Hindlimb muscle (tissue), 1 donor: Measurements from ENCODE around the gene CCDC39. TPM values are rescaled to one million over a fixed set of nuclear protein-coding genes. Genes with fewer than 3 reads are reported as not detected.
A peak's percentile ranks its signal among the peaks of the same experiment; 100 is the strongest.
"Not testable (repeated sequence)": the region's sequence is repeated elsewhere in the genome, so short reads cannot be mapped to it uniquely, and the experiment has no call there.

Source experiments
- DNase-seq: peaks from one replicate; pipeline ENCODE4 v3.0.0-alpha.2; 2013
- polyA plus RNA-seq: library from polyadenylated mRNA; unstranded; fragments of 120-200 nt; gene quantifications from one replicate; pipeline ENCODE4 v1.2.1, GENCODE V29; 2013; ENCODE audit not compliant: insufficient read length

The CCDC39 gene
- polyA plus RNA-seq, 1 donor = 2.7 TPM

DNA sequence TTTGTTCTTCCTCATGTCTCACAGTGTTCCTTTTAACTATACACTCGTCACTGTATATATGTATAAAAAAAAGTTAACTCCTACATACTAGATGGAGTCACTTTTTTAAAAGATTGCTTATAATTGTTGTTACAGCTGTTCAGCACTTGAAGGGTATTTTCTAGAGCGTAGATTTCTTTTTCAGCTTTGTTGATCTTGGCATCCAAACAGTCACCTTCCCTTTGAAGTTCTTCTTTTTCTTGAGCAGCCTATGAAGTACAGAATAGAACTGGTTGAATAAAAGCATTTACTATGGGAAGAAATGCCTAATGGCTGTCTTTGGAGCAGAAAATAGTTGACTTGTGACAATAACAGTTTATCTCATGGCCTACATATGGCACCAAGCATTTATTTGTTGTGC lies 59.6 kb downstream of the CCDC39 start:
- no peak for DNase-seq

DNA sequence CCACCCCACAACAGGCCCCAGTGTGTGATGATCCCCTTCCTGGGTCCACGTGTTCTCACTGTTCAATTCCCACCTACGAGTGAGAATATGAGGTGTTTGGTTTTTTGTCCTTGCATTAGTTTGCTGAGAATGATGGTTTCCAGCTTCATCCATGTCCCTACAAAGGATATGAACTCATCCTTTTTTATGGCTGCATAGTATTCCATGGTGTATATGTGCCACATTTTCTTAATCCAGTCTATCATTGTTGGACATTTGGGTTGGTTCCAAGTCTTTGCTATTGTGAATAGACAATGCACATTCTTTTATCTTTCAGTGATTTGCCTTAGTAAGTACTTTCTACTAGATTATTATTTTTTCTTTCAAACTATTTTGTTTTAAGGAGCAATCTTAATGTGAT lies 60.7 kb downstream of the CCDC39 start:
- not testable (repeated sequence) for DNase-seq

DNA sequence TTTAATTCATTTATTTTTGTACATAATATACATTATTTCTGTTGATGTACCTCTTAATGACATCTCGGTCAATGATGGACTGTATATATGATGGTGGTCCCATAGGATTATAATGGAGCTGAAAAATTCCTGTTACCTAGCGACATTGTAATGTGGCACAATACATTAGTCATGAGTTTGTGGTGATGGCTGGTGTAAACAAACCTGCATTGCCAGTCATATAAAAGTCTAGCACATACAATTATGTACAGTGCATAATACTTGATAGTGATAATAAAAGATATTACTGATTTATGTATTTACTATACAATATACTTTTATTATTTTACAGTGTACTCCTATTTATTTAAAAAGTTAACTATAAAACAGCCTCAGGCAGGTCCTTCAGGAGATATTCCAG lies 62.2 kb downstream of the CCDC39 start:
- no peak for DNase-seq

DNA sequence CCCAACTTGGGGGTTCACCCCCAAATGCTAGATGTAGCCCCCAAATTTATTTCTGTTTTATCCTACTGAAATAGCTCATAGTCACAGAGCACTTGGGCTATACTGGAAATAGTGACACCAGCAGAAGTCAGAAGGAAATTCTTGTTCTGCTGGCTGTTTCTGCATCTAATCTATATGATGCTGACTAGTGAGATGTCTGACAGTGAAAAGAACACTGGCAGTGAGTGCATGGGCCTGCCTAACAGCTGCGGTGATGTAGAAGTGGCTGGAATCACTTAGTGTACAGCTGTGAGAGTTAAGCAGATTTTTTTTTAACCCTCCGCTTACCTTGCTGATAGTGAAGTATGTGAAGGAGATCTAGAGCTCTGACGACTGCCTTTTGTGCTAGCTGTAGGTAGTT lies 63.3 kb downstream of the CCDC39 start:
- no peak for DNase-seq

DNA sequence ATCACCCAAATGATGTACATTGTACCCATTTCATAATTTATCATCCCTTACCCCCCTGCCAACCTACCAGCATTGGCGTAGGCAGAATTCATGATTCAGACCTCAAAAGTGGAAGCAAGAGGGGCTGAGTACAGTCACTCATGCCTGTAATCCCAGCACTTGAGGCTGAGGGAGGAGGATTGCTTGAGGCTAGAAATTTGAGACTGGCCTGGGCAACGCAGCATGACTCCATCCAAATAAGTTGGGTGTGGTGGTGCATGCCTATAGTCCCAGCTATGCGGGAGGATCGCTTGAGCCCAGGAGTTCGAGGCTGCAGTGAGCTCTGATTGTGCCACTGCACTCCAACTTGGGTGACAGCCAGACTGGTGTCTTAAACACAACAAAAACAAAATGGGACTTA lies 66.9 kb downstream of the CCDC39 start:
- no peak for DNase-seq

DNA sequence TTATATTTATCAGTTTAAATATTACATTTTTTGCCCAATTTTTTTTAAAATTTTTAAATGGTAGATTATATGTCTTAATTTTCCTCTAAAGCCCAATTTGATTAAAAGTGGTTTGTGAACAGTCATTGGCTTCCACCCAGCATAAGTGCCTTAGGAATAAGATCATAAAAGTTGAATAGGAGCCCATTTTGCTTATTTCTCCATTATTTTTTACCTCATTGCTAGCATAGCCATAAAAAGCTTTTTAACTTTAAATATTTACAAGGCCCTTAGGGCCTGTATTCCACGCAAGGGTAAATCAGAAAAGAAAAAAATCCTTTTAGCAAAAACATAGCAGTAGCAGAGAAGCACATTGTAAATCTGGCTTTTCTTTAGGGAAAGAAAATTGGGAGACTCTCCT lies 68.3 kb downstream of the CCDC39 start:
- no peak for DNase-seq

DNA sequence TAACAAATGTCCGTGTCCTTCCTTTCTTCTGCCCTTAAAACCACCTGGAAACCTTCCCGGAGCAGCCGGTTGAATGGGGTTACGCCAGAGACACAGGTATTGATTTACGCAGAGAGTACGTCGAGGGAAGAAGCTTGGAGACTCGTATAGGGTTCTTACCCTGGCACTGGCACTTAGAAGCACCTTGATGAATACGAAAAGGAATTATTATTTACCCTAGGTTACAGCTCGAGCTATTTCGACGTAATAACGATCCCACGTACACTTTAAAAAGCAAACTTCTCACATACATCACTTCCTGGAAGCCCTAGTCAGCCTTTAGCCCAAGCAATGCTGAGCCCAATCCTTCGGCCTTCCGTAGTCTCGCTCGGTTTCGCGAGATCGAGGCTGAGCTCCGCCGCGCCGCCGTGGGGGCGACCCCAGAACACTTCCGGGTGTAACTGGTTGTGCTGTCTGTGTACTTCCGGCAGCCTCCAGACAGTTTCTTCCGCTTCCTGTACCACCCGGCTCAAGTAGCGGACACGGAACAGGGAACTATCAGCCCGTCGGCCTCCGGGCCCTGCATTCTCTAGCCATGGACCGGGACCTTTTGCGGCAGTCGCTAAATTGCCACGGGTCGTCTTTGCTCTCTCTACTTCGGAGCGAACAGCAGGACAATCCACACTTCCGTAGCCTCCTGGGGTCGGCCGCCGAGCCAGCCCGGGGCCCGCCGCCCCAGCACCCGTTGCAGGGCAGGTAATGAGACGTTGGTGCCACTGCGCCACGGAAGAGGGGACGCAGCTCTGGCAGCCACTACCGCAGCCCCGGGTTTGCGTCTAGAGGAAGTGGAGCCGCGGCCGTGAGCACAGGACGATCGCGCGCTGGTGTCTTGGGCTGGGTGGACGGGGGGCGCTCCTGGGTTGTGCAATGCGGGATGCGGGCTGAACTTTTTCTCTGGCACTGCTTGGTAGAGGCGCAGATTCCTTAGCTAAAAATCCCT lies 77.3 kb downstream of the CCDC39 start, which contains the start of gene TTC14:
Gene TTC14, plus strand, starts transcription at position 476 of the 979 bp plus-strand sequence. Its CDS starts 99 bp downstream, at position 575.
- DNase-seq = peak; percentile 93

DNA sequence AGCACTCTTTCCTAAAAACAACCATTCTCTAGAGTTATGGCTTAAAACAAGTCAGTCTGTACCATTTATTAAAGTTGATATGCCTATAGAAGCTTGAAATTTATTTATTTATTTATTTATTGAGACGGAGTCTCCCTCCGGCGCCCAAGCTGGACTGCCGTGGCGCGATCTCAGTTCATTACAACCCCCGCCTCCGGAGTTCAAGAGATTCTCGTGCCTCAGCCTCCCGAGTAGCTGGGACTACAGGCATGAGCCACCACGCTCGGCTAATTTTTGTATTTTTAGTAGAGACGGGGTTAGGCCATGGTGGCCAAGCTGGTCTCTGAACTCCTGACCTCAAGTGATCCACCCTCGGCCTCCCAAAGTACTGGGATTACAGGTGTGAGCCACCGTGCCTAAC lies 78.8 kb downstream of the CCDC39 start:
- no peak for DNase-seq

DNA sequence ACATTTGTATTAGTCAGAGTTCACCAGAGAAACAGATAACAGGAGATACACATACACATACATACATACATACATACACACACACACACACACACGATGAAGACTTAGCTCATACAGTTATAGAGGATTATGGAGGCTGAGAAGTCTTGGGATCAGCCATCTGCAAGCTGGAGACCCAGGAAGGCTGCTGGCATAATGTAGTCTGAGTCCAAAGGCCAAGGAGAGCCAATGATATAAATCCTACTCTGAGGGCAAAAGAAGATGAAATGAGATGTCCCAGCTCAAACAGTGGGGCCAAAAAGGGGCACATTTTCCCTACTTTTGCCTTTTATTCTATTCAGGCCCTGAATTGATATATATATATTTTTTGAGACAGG lies 83.7 kb downstream of the CCDC39 start:
- DNase-seq = no peak

DNA sequence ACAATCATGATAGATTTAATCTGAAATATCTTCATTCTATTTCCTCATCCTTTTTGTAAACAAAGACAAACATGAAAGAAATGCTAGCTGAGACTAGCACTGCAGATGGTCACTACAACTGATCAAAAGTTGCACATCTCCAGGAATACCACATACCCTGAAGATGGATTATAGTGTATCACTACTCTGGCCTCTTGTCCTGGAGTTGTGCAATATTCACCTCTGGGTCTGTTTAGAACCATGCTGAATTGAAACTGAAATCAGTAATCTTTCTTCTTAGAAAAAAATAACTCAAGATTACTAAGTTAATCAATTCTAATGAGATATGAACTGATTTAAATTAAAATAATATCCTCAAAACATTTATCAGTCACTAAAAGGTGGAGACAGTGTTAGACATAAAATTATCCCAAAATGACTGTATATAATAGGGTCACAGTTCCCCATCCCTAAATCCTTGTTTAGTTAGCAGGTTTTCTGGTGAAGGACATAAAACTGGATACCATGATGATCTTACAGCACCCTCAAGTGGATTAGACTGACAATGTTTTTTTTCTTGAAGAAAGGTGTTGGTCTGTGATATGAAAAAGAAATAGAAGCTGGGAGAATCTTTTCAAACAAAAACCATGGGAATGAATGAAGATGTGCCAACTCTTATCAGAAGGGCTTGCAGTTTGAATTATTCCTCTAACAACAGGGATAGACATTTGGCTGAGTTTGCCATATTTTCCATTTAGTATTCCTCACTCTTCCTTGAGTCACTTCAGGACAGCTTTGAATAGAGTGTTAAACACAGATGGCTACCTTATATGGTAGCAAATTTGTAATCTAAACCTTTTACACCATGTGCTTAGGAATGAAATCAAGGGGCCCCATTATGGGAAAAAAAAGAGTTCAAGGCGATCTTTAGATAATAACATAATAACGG lies 84.4 kb downstream of the CCDC39 start:
- DNase-seq = no peak

DNA sequence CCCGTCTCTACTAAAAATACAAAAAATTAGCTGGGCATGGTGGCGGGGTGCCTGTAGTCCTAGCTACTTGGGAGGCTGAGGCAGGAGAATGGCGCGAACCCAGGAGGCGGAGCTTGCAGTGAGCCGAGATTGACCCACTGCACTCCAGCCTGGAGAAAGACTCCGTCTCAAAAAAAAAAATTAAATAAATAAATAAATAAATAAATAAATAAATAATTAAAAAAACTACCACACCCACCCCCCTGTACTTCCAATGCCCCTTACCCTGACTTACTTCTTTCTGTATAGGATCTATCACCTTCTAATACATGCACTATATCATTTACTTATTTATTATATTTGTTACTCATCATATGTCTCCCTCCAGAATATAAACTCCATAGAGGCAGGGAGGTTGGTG lies 85.7 kb downstream of the CCDC39 start:
- not testable (repeated sequence) for DNase-seq

DNA sequence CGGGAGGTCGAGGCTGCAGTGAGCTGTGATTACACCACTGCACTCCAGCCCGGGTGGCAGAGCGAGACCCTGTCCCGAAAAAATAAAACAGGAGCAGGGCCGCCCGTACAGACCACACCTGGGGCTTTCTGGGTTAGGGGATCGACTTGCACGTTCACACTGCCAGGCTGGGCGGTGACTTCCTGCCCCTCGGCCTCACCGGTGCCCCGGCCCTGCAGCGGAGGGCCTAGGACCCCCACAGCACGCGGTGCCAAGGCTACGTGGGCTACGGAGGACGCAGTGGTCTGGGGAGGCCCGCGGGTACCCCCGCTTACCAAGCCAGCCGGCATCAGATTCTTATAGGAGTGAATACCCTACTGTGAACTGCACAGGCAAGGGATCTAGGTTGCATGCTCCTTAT lies 88.9 kb downstream of the CCDC39 start:
- DNase-seq = no peak

DNA sequence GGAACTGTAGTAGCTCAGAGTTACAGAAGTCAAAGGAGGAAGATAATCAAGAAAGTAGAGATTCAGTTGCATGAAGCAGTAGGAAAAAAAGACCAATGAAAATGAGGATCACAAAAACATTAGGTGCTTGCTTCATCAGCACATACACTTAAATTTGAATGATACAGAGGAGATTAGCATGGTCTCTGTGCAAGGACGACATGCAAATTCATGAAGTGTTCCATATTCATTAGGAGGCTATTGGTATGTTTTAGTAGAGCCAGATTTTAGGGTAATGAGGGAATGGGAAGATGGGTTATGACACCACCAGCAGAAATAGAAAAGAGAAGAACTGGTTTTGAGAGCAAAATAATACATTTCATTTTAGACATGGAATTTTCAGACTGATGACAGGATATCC lies 98.4 kb downstream of the CCDC39 start:
- no peak for DNase-seq

DNA sequence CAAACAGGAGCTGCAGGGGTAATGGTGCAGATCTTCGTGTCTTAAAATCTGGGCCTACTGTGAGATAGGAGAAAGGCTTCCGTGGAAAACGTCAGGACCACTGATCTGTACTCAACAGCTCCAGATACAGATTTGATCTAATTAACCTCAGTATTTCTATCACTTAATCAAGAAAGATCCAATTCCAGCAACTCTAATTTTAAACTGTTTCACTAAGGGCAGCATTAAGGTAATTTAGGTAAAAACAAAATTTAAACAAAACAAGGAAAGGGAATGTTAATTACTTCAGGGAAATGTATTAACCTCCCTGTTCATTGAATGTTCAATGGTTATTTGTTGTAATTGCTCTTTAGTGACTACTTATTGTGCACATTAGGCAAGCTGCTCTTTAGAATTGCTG lies 103.7 kb downstream of the CCDC39 start:
- DNase-seq = no peak

DNA sequence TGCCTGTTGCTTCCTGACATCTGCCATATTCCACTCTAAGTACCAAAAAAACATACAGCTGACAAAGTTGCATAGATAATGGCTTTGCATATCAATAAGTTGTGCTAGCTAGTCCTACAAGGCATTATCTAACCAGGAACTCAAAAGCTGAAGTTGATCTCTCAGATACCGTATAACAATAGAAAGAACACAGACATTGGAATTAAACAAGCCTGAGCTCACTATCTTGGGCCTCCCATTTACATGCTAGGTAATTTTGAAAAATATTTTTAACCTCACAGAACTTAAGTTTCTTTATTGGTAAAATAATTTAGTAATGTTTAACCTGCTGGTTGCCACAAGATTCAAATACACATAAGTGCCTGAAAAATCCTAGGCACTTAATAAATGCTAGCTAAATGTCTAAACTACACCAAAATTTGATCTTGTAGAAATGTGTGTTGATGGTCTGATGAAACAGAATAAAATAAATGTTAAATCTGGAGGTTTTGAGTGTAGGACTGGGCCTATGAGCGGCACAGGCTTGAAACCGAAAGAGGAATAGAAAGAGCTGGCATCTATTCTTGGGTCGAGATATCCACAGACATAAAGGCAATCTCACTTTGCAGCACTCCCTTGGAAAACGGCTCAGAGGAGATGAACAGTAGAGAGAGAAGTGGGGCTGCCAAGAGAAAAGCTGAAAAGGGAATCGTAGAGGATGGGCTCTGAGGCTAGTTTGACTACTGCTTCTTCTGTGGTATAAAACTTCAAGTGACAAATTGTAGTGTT lies 107.3 kb downstream of the CCDC39 start:
- DNase-seq = no peak

DNA sequence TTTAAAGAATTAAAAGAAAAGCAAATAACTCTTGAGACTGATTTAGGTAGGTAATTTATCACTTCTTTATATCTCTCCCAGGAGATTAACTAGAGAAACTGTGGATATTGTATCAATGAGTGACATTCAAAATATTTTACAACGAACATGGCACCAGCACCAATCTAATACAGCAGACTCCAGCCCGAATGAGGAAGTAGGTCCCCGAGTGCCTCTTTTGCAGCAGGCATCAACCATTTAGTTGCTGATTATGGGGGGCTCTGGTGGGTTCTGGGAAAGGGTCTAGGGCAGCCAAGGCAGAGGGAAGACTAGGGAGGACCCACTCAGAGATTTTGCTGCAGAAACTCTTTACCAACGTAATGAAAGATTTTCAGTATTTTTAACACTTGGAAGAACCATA lies 109.1 kb downstream of the CCDC39 start:
- no peak for DNase-seq

DNA sequence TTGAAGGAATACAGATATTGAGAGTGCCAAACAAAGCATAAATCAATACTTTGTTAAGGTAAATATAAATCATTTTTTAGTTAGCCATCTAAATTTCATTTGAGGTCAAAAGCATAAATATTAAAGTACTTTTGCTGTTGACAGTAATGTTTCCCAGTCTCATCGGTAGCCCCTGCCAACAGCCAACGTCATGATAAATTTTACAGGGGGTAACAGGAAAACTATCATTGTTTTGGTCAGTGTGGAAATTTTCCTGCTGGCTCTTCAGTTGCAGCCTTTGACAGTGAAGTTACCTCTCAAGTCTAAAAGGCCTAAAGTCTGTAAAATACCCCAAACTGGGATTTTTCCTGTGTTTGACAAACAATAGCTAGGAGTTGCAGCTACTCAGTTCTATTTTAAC lies 114.6 kb downstream of the CCDC39 start:
- no peak for DNase-seq

Other genes starting within 250 kb of the CCDC39 start
- 32.5 TPM for gene TTC14, start 77.3 kb downstream of the CCDC39 start, polyA plus RNA-seq
- gene FXR1, start 233.2 kb upstream of the CCDC39 start, polyA plus RNA-seq = 577 TPM